GM20431 (cell line): ENCODE data around the gene PXYLP1.

Experiments
- in situ Hi-C: fragments of 300-500 bp; cut with MseI, MboI; formaldehyde crosslinking; loops from one replicate; pipeline ENCODE4 v1.15.0; 2020; ENCODE audit warnings: low sequenced_read_pairs; ENCODE audit not compliant: unreplicated experiment

The PXYLP1 gene

DNA sequence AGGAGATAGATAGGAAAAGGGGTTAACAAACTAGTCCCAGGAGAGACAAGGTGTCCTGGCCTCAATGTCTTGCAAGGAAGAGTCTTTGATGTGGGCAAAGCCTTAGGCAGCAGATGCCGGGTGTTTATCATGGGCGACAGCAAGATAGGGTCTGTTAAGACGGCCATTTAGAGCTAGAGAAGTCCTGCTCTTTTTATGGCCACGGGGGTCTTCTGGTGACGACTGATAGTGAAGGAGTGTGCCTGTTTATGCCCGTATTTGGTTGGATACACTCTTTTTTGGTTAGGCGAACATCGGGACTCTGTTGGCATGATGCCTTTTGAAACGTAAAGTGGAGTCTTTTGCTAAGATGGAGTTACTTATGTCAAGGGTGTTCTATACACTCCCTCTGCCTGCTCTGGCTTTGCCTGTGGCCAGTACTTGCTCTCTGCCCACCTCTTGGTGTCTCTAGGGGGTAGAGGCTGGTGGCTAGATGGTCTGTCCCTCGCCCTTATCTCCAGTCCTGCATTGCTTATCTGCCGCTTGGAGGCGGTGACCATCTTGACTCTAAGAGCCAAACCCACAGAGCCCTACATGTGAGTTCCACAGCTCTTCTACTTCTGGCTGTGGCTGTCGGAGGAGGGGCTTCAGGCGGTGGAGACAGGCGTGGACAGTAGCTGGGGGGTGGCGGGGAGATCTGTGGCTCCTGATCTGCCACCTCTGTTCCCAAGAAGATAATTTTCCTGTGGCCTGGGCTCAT is 80.9 kb downstream of the PXYLP1 start:
- in situ Hi-C loops = loop anchor here (25.0 kb wide), 1 partner anchor 250 kb away; no protein-coding TSS in a partner anchor

DNA sequence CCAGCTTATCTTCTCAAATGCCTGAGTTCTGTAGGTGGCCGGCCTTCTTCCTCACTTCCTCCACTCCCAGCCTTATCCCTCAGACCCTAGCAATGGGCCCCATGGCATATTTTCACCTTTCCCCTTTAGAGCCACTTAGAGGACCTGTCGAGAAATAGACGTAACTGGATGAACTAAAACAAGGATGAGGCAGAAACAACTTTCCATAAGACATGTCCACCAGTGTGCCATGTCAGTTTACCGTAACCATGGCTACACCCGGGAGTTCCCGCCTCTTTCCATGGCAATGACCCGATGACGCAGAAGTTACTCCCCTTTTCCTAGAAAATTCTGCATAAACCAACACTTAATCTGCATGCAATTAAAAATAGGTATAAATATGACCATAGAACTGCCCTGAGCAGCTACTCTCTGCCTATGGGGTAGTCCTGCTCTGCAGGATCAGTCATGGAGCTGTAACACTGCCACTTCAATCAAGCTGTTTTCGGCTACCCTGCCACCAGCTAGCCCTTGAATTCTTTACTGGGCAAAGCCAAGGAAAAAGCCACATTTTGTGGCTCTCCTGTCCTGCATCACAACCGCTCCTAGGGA is 81.6 kb downstream of the PXYLP1 start:
- in situ Hi-C loops = loop anchor here (25.0 kb wide), 1 partner anchor 249 kb away; no protein-coding TSS in a partner anchor

DNA sequence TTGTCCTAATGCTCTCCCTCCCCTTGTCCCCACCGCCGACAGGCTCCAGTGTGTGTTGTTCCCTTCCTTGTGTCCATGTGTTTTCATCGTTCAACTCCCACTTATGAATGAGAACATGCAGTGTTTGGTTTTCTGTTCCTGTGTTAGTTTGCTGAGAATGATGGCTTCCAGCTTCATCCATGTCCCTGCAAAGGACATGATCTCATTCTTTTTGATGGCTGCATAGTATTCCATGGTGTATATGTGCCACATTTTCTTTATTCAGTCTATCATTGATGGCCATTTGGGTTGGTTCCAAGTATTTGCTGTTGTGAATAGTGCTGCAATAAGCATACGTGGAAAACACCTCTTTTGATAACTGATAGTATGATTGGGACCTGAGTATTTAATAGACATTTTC is 82.8 kb downstream of the PXYLP1 start:
- in situ Hi-C loops = loop anchor here (25.0 kb wide), 1 partner anchor 248 kb away; no protein-coding TSS in a partner anchor

DNA sequence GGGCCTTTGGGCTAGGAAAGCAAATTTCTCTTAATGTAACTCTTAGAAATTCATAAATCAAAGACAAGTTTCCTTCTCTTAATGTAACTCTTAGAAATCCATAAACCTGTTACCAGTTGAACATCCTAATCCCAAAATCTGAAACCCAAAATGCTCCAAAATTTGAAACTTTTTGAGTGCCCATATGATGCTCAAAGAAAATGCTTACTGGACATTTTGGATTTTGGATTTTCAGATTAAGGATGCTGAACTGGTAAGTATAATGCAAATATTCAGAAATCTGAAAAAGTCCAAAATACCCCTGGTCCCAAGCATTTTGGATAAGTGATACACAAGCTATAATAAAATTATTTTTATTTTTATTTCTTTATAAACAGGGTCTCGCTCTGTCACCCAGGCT is 85.2 kb downstream of the PXYLP1 start:
- in situ Hi-C loops = loop anchor here (25.0 kb wide), 1 partner anchor 245 kb away; no protein-coding TSS in a partner anchor

DNA sequence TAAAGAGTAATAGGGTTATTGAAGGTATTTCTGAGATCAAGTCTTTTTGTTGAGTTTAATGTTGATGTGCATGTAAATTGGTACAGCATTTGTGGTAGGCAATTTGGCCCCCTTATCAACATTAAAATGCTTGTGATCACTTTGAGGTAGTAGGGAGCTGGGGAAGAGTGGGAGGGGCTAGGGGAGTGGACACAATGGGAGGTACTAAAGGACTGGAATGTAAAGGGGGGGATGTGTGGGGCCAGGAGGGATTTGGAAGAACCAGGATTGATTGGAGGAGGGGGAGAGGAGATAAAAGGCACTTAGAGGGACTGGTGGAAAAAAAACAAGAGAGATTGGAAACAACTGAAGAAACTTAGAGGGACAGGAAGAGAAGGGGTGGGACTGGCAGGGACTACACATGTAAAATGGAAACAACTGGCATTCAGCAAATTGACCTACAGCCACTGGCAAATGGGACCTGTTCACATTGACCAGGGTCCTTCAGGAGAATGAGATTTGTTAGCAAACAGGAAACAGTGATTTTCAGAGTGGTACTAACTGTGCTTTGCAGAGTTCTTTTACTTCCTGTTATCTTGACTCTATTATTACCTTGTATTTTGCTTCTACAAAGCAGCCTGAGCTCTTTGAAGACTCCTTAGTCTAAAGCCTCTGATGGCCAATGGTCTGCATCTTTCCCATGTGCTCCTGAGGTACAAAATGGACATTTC is 88.9 kb downstream of the PXYLP1 start:
- in situ Hi-C loops = loop anchor here (25.0 kb wide), 1 partner anchor 242 kb away; no protein-coding TSS in a partner anchor

DNA sequence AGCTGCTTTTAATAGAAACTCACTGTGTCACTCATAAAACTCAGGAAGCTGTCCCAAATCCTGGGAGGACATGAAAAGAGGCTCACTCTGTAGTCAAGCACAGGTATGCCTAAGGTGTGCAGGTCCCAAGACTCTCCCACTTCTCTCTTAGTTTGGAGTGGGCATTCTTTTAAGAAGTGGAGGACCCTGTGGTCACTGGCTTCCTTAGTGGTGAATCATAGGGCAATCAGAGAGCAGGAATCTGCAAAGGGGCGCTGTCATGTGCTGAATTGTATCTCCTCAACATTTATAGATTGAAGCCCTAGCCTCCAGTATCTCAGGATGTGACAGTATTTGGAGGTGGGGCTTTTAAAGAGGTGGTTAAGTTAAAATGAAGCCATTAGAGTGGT is 89.5 kb downstream of the PXYLP1 start:
- in situ Hi-C loops = loop anchor here (25.0 kb wide), 1 partner anchor 241 kb away; no protein-coding TSS in a partner anchor

DNA sequence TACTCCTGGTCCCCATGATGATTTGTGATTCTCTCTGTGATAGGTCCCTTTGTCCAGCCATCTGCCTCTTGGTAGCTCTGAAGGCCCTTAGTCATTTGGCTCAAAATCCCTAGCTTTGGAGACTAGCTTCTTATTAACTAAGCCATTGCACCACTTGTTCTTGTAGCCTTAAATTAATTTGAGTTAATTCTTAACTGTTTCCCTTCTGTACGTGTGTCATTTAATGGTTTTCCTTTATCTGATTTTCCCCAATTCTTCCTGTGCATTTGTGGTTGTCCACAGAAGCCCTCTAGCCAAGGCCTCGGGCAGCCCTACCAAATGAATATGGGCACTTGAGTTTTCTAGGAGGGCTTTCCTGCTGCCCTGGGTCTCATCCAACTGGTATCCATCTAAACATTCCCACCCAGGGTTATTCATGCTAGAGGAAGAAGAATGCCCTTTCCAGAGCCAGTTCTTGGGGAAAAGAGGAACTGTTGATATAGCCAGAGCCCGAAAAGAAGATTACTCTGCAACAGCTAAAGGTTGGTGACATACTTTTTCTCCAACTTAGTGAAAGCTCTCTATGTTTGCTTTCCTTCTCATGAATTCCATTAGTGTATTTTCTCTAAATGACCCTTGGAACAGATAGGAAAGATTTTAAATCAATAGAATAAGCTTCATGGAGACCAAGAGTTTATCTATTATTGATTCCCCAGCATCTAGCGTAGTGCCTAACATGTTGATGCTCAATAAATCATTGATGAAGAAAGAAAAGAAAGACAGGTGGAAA is 92.5 kb downstream of the PXYLP1 start:
- in situ Hi-C loops = loop anchor here (25.0 kb wide), 1 partner anchor 238 kb away; no protein-coding TSS in a partner anchor

DNA sequence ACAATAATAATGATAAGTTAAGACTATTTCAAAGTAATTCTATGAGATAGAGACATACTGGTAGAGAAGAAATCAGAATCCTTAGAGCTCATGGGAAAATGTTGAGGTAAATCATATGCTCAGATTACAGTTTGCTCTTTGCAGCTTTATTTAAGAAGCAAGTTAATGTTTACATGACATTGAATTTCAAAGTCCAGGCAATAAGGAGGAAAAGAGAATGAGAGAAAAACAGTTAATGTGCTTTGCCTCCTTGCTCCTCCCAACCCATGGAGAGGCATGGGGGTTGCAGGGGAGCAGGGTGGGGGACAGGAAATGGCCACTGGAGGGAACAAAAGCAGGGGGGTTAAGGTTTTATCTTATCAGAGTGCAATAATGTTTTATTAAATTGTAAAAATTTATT is 94.5 kb downstream of the PXYLP1 start:
- in situ Hi-C loops = no loop called here

DNA sequence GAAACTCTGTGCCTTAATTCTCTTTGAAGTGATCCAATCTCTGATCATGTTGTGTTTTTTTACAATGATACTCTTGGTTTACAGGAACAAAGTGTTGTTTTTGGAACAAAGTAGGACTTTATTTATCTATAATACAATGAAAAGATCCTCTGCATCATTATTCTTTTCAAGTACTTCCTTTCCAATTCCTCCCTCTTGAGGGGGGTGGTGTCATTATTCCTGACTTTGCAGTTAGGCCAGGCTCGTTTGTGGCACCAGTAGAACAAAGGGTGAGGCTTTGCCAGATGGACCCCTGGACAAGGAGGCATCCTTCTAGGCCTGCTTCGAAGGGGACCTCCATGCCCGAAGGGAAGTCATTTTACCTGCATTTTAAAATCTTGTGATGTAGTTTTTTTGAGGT is 95.0 kb downstream of the PXYLP1 start:
- in situ Hi-C loops = no loop called here

DNA sequence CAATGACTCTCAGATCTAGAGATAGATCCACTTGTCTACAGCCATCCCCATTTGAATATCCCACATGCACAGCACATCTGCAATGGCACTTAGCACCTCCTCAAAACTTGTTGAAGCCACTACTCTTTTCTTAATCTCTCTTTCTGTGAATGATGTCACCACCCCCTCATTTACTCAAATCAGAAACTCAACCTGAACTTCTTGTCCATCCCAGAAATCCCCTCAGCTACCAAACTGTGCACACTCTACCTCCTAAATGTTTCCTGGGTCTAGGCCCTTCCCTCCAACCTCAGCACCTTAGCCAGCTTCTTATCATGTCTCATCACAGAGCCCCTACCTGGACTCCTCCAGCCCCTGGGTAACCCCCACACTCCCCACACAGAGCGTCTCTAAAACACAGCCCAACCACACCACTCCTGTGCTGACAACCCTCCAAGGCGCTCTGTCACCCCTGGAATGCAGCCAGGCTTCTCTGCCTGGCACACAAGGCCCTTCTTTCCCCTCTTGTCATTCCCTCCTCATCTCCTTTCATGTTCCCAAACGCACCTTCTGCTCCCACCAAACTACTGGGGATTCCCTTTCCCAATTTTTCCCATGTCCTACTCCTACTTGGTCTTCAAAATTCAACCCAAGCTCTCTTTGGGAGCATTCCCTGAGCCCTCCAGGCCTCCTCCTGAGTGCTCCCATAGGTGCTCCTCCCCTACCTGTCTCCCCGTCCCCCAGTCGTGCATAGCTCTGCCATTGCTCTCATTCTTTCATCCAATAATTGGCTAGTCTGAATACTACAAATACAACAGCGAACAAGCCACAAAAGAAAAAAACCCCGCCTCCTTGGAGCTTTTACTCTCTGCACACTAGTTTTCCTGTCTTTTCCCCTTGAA is 96.9 kb downstream of the PXYLP1 start:
- in situ Hi-C loops = no loop called here

DNA sequence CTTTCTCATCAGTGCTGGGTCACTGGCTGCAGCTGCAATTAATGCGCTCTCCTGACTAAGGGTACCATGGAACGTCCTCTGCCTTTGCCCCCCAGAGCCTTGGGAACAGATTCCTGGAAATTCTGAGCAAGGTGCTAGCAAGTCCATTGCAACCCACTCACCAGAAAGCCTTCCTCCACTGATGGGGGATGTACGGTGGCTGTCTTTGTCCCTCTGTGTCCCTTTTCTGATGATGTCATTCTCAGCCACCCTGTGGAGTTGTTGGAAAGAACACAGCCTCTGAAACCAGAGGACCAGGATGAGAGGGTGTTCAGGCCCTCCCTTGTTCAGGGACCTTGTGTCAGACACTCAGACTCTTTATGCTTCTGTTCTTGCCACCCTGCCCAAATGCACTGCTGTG is 98.6 kb downstream of the PXYLP1 start:
- in situ Hi-C loops = no loop called here

DNA sequence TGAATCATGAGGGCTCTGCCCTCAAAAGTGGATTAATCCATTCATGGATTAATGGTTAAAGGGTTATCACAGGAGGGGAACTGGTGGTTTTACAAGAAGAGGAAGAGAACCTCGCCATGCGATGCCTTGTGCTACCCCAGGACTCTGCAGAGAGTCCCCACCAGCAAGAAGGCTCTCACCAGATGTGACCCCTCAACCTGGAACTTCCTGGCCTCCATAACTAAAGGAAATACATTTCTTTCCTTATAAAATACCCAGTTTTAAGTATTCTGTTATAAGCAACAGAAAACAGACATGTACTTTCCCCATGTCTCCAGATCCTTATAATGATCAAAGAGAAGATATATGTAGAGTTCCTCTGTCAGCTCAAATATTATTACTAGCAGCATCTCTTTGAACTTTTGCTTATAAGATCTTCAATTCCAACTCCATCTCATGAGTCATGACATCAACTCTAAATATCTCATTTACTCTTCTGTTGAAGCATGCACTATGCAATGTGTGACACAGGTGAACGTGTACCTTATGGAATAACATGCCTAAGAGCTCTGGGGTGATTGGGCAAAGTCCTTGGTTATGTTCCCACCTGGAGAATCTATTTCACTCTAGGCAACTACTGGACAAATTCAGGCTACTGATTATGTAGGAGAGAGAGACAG is 99.2 kb downstream of the PXYLP1 start:
- in situ Hi-C loops = no loop called here

DNA sequence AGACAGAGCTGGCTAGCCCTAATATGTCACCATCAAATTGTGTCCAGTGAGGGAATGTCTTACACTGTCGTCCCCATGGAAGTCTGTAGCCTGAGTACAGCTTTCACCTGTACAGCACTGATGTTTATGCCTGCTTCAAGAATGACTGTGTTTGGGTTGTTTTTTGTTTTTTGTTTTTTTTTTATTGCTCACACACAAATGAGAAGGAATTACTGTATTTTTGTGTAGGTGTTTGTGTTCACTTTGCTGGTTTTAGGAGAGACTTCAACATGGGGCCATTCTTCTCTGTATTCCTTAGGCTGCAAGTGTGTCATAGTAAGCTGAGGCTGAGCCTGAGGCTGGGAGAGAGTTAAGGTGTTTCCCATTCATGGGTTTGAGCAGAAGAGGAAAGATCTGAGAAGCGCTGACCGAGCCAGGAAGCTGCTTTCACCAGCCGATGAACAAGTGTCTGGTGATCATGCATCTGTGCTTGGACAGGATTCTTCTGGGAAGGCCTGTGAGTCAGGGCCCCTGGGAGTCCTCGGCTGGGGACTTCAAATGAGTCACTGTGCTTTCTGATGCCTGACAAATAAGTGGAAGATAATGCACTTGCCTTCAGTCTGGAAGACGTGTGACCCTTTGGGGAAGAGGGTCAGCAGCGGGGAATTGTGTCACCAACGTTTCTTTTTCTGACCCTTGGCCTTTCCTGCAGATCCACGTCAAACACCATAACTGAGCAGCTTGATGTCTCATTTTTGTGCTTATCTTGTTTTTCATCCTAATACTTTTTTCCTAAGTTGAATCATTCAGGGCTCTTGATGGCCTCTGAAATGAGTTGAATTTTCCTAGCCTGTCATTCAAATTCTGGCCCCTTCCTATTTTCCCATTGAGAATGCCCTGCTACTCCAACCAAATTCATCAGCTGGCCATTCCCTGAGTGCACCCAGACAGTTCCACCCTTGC is 100.0 kb downstream of the PXYLP1 start:
- in situ Hi-C loops = no loop called here

DNA sequence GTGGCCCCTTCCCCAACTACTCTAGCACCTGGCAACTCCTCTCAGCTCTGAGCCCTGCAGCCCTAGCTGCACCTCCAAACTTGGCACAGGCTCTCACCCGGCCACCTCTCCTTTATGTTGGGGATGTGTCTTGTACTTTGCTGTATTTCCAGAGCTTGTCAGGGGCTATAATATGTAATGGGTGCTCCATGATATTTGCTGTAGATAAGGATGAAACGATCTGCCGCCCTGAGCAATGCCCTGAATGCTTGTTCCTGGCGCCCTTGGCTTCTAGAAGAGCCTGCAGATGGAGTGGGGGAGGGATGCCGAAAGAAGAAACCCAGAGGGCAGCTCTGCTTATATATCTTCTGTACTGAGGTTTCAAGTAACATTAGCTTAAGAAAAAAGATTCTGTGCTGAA is 100.8 kb downstream of the PXYLP1 start:
- in situ Hi-C loops = no loop called here

DNA sequence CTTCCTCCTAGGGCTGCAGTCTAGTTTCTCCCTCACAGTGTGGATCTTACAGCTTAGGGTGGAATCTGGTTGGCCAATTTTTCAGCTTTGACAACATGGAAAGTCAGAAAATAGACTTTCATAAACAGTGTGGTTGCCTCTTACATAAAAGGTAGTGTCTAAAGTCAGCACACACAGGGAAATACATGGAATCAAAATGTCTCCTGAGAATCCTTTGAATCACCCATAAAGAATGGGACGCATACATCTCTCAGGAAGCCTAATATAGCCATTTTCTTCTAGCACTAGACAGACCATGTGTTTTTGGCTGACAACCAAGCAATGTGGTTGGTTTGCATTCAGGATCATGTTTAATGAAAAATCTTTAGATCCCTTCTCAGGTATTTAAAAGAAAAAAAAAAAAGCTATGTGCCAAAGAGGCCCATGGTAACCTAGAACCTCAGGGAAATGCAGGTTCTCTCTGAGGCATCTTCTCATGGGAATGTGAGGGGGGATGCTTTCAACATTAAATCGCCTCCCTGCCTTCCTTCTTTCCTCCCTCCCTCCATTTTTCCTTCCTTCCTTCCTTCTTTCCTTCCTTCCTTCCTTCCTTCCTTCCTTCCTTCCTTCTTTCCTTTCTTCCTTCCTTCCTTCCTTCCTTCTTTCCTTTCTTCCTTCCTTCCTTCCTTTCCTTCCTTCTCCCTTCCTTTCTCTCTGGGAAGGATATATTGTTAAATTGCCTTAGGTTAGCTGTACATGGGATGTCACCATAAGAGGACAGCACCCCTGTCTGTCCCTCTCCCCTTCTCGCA is 102.4 kb downstream of the PXYLP1 start:
- in situ Hi-C loops = no loop called here

DNA sequence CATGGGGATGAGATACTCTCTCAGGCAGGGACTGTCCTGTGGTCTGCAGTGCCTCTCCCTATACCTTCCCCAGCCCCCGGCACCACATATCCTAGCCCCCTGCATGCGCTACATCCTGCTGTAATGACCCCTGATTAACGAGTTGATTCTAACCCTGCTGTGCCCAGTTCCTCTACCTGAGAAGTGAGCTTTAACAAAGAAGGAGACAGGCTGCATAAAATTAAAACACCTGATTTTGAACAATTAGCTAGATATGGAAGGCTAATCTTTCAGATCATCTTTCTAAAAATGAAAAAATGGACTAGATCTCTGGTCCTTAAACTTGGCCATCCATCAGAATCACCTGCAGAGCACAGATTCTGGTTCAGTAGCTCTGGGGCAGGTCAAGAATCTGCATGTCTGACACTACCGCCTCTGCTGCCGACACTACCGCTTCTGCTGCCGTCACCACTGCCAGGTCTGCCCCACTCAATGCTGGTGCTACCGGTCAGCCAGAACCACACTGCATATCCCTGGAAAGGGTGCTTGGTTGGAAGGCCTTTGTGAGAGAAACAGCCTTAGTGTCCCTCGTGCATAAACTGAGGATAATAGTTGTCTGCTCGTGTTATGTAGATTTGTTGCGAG is 103.1 kb downstream of the PXYLP1 start:
- in situ Hi-C loops = no loop called here
